Activated CD4-positive, alpha-beta T cell treated with anti-CD3 and anti-CD28 coated beads, Interleukin-10, Interleukin-2, amounts not matched to agents 100 ng/mL and 50 ng/mL, durations not matched to agents 16 hours and 8 hours (primary cell): ENCODE data around the gene SDCCAG8.
A peak's percentile ranks its signal among the peaks of the same experiment; 100 is the strongest.

Source experiments
- DNase-seq: peaks from one replicate; pipeline ENCODE4 v3.0.0-alpha.2; 2020

The SDCCAG8 gene

GRCh38 chr1:243254927-243255790, 682 bp upstream of the SDCCAG8 start, which contains the start of gene CEP170:
CEP170 (minus strand) TSS chr1:243255281; CDS start chr1:243225280, 30,001 bp downstream.
- DNase-seq = peak; percentile 92

- no peak for DNase-seq
Observed at GRCh38 chr1:243256590-243256989, 749 bp downstream of the SDCCAG8 start.

DNA sequence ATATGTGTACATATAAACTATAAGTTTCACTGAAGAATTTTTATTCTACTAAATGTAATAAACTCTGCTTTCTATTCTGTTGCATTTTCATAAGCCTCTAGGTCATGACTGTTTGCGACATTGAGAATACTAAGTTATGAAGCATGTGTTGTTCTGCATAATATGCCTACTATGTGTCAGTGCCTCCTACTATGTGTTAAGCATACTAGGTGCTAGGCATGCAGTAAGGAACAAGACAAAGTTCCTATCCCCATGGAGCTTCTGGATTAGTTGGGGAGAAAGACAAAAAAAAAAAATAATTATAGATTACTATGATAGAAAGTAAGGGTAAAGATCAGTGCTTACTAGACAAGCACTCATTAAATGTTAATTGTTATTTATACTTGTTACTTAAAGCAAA, 1.3 kb downstream of the SDCCAG8 start:
- DNase-seq = no peak

- no peak for DNase-seq
Observed at GRCh38 chr1:243258731-243259130, 2.9 kb downstream of the SDCCAG8 start.

DNA sequence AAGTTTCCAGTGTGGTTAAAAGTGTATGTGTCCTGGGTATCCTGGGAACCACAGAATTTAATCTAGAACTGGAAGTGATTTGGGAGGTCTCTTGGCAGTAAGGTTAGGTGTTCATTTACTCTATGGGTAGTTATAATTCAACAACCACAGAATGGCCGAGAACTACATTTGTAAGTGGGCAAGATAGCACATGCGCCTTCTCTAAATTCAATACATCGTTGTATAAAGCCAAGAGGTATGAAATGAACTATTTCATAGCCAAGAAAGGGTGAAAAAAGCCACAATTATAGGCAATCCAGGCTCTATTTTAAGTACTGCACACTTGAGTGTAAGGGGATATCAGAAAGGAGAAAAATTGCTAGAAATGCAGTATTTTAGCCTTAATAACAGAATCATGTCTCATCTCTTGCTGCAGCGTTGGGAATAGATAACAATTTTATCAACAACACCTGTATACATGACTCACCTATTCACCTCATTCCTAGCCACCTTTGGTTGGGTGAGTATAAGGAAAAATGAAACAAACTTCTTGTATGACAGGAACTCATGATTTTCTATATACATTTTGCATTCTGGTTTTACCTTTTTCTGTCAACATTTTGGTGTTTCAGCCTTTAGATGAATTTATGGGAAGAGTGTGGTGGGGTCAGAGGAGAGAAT, 4.5 kb downstream of the SDCCAG8 start:
- no peak for DNase-seq

- DNase-seq = no peak
Observed at GRCh38 chr1:243261390-243261789, 5.5 kb downstream of the SDCCAG8 start.

GRCh38 chr1:243264717-243265116, 8.9 kb downstream of the SDCCAG8 start:
- DNase-seq = peak; percentile 65

DNA sequence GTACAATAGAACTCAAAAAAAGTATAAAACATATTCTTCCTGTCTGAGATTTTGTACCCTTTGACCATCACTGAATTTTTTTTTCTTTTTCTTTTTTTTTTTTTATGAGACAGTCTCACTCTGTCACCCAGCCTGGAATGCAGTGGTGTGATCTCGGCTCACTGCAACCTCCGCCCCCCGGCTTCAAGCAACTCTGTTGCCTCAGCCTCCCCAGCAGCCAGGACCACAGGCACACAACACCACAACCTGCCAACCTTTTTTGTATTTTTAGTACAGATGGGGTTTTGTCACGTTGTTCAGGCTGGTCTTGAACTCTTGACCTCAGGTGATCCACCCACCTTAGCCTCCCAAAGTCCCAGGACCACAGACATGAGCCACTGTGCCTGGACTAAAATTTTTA, 10.4 kb downstream of the SDCCAG8 start:
- no peak for DNase-seq

- no peak for DNase-seq
Observed at GRCh38 chr1:243267471-243267880, 11.6 kb downstream of the SDCCAG8 start.

DNA sequence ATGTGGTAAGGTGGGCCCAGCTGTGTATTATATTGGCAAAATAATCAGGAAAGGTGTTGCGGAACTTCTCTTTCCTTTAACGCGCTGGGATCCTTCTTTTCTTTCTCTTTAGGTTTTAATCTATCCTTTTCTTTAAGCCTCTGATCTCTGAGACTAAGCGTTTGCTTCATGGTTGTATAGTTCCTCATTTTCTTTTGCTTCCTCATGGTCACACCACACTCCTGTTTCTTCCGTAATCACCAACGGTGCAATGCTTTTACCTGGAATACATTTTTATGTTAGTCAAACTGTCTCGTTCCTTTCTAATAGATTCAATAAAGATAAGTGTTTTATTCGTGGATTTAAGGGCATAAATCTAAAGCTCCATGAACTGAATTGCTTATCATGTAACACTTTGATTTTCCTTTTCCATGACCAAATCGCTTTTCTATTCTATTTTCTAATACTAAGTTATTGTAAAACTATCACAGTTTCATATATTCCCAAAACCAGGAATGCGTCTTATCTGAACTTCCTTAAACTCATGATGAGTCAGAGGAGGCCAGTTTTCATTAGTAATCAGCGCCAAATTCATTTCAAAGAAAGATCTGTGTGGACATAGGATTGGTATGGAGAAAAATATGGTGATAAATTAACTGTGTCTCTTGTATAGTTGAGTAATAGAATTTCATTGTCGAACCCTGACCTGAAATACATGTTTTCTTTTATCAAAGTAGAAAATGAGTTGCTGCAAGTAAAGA, 12.2 kb downstream of the SDCCAG8 start:
- DNase-seq = no peak

DNA sequence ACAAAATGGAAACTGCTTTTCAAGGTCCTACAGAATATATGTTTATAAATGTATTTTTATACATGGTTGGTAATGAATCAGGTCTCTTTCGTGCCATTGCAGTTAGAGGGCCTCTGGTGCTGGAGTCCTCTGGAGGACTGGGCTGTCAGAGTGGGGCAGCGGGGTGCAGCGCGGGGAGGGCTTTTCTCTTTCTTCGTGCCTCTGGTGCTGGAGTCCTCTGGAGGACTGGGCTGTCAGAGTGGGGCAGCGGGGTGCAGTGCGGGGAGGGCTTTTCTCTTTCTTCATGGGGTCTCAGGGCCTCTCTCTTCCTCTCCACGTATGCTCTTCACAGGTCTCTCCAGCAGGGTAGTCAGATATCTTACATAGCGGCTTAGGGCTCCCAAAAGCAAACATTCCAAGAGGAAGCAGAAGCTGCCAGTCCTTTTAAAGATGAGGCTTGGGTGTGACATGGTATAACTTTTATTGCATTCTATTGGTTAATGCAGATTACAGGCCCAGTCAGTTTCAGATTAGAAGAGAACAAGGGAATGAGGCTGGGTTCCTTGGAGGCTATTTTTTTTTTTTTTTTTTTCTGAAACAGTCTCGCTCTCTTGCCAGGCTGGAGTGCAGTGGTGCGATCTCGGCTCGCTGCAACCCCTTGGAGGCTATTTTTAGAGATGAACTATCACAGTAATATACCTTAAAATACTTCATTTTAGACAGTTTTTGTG, 13.1 kb downstream of the SDCCAG8 start:
- DNase-seq = no peak

DNA sequence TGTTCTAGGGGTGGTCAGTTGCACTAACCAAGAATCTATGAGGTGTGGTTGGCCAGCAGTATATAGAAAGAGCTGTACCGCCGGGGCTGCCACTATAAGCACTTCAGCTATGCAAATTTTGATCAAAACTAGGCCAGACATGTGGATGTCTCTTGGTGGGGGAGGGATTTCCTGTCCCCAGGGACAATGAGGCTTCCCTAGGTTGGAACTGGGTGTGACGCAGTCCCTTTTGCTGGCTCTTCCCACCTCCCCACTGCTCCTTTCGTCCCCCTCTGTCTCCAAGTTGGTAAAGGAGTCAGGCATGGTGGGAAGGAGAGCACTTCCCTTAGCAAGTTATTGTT, 13.6 kb downstream of the SDCCAG8 start:
- DNase-seq = no peak

GRCh38 chr1:243270097-243270864, 14.4 kb downstream of the SDCCAG8 start:
- no peak for DNase-seq

DNA sequence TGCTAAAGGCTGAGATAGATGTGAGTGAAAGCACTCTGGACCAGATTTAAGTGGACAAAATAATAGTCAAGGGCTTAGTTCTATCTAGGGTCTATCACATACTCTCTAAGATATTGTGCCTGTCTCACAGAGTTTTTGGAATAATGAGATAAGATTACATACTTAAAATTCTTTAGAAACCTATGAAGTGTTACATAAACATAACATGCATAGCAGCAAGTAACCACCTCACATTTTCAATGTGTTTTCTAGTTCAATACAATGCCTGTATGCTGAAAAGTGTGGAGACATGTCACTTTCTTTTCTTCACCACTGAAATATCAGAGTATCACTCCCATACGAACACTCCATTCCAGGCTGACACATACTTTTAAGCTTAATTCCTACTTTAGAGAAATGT, 16.2 kb downstream of the SDCCAG8 start:
- no peak for DNase-seq

GRCh38 chr1:243272401-243272800, 16.6 kb downstream of the SDCCAG8 start:
- no peak for DNase-seq

DNA sequence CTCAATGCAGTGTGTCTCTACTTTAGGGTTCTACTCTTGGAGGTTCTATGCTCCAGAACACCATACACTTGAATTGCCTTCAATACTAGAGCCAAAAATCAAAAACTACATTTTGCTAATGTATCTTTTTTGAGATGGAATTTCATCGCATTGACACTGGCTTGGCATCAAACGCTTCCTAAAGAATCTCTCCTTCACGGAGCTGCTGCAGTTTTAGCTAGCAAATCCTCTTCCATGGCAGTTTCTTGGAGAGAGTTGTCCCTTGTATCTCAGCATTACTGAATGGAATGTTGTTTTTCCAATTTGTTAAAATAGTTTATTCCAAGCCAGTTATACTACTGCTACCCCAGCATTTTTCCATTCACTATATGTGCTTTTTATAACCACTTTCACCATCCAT, 17.7 kb downstream of the SDCCAG8 start:
- no peak for DNase-seq

DNA sequence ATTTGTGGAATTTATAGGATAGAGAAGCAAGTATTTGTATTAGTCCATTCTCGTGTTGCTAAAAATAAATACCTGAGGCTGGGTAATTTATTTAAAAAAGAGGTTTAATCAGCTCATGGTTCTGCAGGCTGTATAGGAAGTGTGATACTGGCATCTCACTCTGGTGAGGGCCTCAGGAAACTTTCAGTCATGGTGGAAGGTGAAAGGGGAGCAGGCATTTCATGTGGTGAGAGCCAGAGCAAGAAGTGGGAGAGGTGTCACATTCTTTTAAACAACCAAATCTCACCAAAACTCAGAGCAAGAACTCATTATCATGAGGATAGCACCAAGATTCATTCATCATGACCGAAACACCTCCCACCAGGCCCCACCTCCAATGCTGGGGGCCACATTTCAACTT, 18.1 kb downstream of the SDCCAG8 start:
- no peak for DNase-seq

DNA sequence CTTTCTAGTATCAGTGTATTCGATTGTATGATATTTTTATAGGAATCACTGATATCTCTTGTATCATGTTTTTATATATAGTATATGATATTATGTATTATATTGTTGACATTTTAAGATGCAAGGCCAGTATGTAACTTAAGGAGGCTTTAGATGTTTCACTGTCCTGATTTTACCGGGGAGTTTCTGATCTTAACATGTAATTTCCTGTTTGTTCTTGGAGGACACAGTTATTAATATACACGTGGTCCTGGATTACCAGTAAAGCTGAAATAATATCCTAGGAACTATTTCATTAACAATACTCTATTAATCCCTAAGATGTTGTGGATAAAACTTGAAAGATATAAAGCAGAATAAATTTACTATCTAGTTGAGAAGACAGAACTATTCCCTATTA, 19.5 kb downstream of the SDCCAG8 start:
- DNase-seq = no peak

DNA sequence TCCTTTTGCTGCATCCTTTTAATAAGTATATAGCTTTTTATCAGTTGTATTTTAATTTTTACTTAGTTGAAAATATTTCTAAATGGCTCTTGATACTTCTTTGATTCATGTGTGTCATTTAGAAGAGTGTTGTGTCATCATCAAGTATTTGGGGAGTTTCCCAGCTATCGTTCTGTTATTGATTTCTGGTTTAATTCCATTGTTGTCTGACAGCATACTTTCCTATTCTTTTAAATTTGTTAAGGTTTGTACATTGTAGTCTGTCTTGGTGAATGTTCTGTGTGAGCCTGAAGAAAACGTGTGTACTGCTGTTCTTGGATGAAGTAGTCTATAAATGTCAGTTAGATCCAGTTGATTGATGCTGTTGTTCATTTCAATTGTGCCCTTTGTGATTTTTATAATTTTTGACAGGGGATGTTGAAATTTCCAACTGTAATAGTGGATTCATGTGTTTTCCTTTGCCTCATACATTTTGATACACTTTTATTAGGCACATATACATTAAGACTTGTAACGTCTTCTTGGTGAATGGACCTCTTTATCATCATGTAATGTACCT, 24.8 kb downstream of the SDCCAG8 start:
- no peak for DNase-seq

- no peak for DNase-seq
Observed at GRCh38 chr1:243281672-243282071, 25.8 kb downstream of the SDCCAG8 start.

- peak; percentile 28 for DNase-seq
Observed at GRCh38 chr1:243286409-243287122, 30.7 kb downstream of the SDCCAG8 start.
